ENCODE data around the gene FOXE1. TPM values are rescaled to one million over a fixed set of nuclear protein-coding genes. Genes with fewer than 3 reads are reported as not detected.

The FOXE1 gene
- total and polyA plus RNA-seq, 8 donors = 1.9 to 8.0 TPM; not detected in 6

- intact Hi-C loops (cut with DNase I; ENCODE audit: low total_unique reads) = no loop called here
- Histone ChIP-seq H3K27me3 (peaks cover 0 to 46% (median 7%) of the 10 kb centered on the region in 3 donors), H3K4me1 (no peaks in the 10 kb centered on the region), H3K36me3 (no peaks in the 10 kb centered on the region), H3K27ac (no peak overlapping the region), H3K4me3 (no peak overlapping the region), H3K9me3 (peaks cover 0 to 23% (median 21%) of the 10 kb centered on the region in 4 donors)
- DNase-seq = no peak
- TF ChIP-seq CTCF (IDR thresholded peaks at IDR 0.05) (no peak), POLR2A (IDR thresholded peaks at IDR 0.05) (no peak), POLR2AphosphoS5 (IDR thresholded peaks at IDR 0.05) (no peak), EP300 (IDR thresholded peaks at IDR 0.05) (no peak)
Observed at GRCh38 chr9:97866848-97867247, 13.8 kb downstream of the FOXE1 start.

- Histone ChIP-seq H3K27me3 (peaks cover 0 to 26% (median 0%) of the 10 kb centered on the region in 3 donors), H3K4me3 (no peak overlapping the region), H3K9me3 (peaks cover 0 to 23% (median 21%) of the 10 kb centered on the region in 4 donors), H3K36me3 (no peaks in the 10 kb centered on the region), H3K4me1 (no peaks in the 10 kb centered on the region), H3K27ac (no peak overlapping the region)
- intact Hi-C loops (cut with DNase I; ENCODE audit: low total_unique reads) = no loop called here
- 78 to 83% (median 80%) methylated on average over 3 of the region's 3 CpGs for WGBS, 5 donors
- TF ChIP-seq POLR2A (IDR thresholded peaks at IDR 0.05) (no peak), POLR2AphosphoS5 (IDR thresholded peaks at IDR 0.05) (no peak), EP300 (IDR thresholded peaks at IDR 0.05) (no peak), CTCF (IDR thresholded peaks at IDR 0.05) (no peak)
- no peak for DNase-seq
Observed at GRCh38 chr9:97868859-97869258, 15.8 kb downstream of the FOXE1 start.

- Histone ChIP-seq H3K4me3 (no peak overlapping the region), H3K27me3 (peaks cover 0 to 3% (median 0%) of the 10 kb centered on the region in 3 donors), H3K9me3 (no peaks in the 10 kb centered on the region), H3K36me3 (no peaks in the 10 kb centered on the region), H3K4me1 (peaks cover 0 to 6% (median 3%) of the 10 kb centered on the region in 4 donors), H3K27ac (no peak overlapping the region)
- intact Hi-C loops (cut with DNase I; ENCODE audit: low total_unique reads) = no loop called here
- DNase-seq = no peak
- no peak for TF ChIP-seq CTCF (IDR thresholded peaks at IDR 0.05)
- TF ChIP-seq EP300 (IDR thresholded peaks at IDR 0.05) = no peak
- 71 to 92% (median 85%) methylated on average over 3 of the region's 3 CpGs for WGBS, 5 donors
Observed at GRCh38 chr9:97873425-97873824, 20.4 kb downstream of the FOXE1 start.

GRCh38 chr9:97873882-97874281 is 20.9 kb downstream of the FOXE1 start:
- H3K4me3 ChIP-seq = no peak overlapping the region
- peaks cover 0 to 3% (median 0%) of the 10 kb centered on the region in 3 donors for H3K27me3 ChIP-seq
- no peak for DNase-seq
- H3K36me3 ChIP-seq = no peaks in the 10 kb centered on the region
- 68 to 87% (median 80%) methylated on average over 6 of the region's 6 CpGs for WGBS, 5 donors
- H3K27ac ChIP-seq = no peak overlapping the region
- intact Hi-C loops (cut with DNase I; ENCODE audit: low total_unique reads) = no loop called here
- H3K4me1 ChIP-seq = peaks cover 0 to 6% (median 3%) of the 10 kb centered on the region in 4 donors
- TF ChIP-seq POLR2A (IDR thresholded peaks at IDR 0.05) = no peak
- H3K9me3 ChIP-seq = no peaks in the 10 kb centered on the region

- intact Hi-C loops (cut with DNase I; ENCODE audit: low total_unique reads) = no loop called here
- Histone ChIP-seq H3K36me3 (no peaks in the 10 kb centered on the region), H3K4me3 (no peak overlapping the region), H3K27ac (no peak overlapping the region), H3K27me3 (peaks cover 0 to 3% (median 0%) of the 10 kb centered on the region in 3 donors), H3K9me3 (no peaks in the 10 kb centered on the region), H3K4me1 (peaks cover 0 to 6% (median 3%) of the 10 kb centered on the region in 4 donors)
- TF ChIP-seq CTCF (IDR thresholded peaks at IDR 0.05) (no peak), EP300 (IDR thresholded peaks at IDR 0.05) (no peak), POLR2AphosphoS5 (IDR thresholded peaks at IDR 0.05) (no peak), POLR2A (IDR thresholded peaks at IDR 0.05) (no peak)
- 56 to 75% (median 60%) methylated on average over 6 of the region's 6 CpGs for WGBS, 5 donors
- no peak for DNase-seq
Observed at GRCh38 chr9:97874624-97875023, 21.6 kb downstream of the FOXE1 start.

Measured in stomach (tissue), 9 donors.